Cerebellar nuclear complex (tissue), 1 donor: ENCODE measurements around the gene PAPPA.

Experiments
- DNase-seq, 2 experiments: peaks; one replicate each; lab custom pipeline; 2025; lab: John Stamatoyannopoulos, UW

The PAPPA gene

GRCh38 chr9:116318468-116319374 is 165.1 kb downstream of the PAPPA start:
- no peak for DNase-seq

- no peak for DNase-seq
Observed at GRCh38 chr9:116319480-116319879, 165.9 kb downstream of the PAPPA start.

GRCh38 chr9:116320290-116320689 is 166.7 kb downstream of the PAPPA start:
- no peak for DNase-seq

GRCh38 chr9:116322521-116322920 is 168.9 kb downstream of the PAPPA start:
- no peak for DNase-seq

- DNase-seq: no peak
Observed at GRCh38 chr9:116323012-116323411, 169.4 kb downstream of the PAPPA start.

GRCh38 chr9:116323571-116323970 is 170.0 kb downstream of the PAPPA start:
- DNase-seq: no peak

- no peak for DNase-seq
Observed at GRCh38 chr9:116325924-116326323, 172.3 kb downstream of the PAPPA start.

- no peak for DNase-seq
Observed at GRCh38 chr9:116327701-116328405, 174.3 kb downstream of the PAPPA start.

GRCh38 chr9:116329470-116329869 is 175.9 kb downstream of the PAPPA start:
- DNase-seq: no peak

GRCh38 chr9:116331241-116331640 is 177.7 kb downstream of the PAPPA start:
- DNase-seq: no peak

GRCh38 chr9:116332090-116332489 is 178.5 kb downstream of the PAPPA start:
- no peak for DNase-seq

- DNase-seq: no peak
Observed at GRCh38 chr9:116333254-116333653, 179.7 kb downstream of the PAPPA start.

GRCh38 chr9:116334546-116335150 is 181.1 kb downstream of the PAPPA start:
- DNase-seq: no peak

- no peak for DNase-seq
Observed at GRCh38 chr9:116335392-116335791, 181.8 kb downstream of the PAPPA start.

- no peak for DNase-seq
Observed at GRCh38 chr9:116336133-116336862, 182.7 kb downstream of the PAPPA start.

GRCh38 chr9:116337015-116337414 is 183.4 kb downstream of the PAPPA start:
- no peak for DNase-seq

- DNase-seq: no peak
Observed at GRCh38 chr9:116340270-116340669, 186.7 kb downstream of the PAPPA start.

- DNase-seq: no peak
Observed at GRCh38 chr9:116342061-116342460, 188.5 kb downstream of the PAPPA start.

GRCh38 chr9:116342941-116343340 is 189.3 kb downstream of the PAPPA start:
- no peak for DNase-seq

- DNase-seq: no peak
Observed at GRCh38 chr9:116344416-116344815, 190.8 kb downstream of the PAPPA start.

GRCh38 chr9:116345393-116345792 is 191.8 kb downstream of the PAPPA start:
- no peak for DNase-seq

GRCh38 chr9:116345817-116346216 is 192.2 kb downstream of the PAPPA start:
- no peak for DNase-seq
